GM12874 (cell line): ENCODE results near the gene UQCC2.

ENCODE experiments used
- TF ChIP-seq, protein P1 (sequence below): IDR thresholded peaks from 2 replicates; pipeline ENCODE4 v1.5.1; 2011; ENCODE audit warnings: low read depth, mild to moderate bottlenecking, control low read depth, low read length, moderate library complexity; ENCODE audit not compliant: insufficient read depth

UQCC2 gene

DNA sequence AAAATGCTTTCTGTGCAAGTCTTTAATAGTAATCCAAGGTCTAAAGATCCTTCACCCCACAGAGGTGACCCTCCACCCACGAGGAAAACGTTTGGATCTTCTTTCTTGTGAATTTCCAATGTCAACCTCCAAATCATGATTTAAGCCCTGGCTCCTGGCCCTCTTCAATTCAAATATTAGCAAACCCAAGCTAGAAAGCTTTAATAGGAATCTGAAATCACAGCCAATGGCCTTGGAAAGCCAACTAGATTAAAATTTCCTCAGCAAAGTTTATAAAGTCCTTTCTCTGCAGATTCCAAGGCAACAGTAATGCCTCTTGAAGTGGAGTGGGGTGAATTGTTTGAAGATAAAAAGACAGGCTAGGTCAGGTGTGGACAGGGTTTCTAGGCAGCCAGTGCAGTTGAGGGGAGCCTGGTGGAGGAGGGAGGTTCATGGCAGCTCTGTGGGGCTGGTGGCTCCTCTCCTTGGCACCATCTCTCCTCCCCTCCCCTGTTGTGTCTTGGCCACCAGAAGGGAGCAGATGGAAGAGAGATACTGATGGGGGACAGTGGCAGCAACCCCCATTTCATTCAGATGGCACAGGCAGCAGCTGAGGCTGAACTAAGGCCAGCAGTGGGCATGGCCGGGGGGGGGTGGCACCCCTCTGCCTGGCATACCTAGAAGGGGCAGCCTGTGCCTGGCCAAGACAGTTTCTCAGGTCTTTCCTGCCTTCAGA lies 12.0 kb upstream of the UQCC2 start:
- TF ChIP-seq, protein P1, sequence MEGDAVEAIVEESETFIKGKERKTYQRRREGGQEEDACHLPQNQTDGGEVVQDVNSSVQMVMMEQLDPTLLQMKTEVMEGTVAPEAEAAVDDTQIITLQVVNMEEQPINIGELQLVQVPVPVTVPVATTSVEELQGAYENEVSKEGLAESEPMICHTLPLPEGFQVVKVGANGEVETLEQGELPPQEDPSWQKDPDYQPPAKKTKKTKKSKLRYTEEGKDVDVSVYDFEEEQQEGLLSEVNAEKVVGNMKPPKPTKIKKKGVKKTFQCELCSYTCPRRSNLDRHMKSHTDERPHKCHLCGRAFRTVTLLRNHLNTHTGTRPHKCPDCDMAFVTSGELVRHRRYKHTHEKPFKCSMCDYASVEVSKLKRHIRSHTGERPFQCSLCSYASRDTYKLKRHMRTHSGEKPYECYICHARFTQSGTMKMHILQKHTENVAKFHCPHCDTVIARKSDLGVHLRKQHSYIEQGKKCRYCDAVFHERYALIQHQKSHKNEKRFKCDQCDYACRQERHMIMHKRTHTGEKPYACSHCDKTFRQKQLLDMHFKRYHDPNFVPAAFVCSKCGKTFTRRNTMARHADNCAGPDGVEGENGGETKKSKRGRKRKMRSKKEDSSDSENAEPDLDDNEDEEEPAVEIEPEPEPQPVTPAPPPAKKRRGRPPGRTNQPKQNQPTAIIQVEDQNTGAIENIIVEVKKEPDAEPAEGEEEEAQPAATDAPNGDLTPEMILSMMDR = no peak

DNA sequence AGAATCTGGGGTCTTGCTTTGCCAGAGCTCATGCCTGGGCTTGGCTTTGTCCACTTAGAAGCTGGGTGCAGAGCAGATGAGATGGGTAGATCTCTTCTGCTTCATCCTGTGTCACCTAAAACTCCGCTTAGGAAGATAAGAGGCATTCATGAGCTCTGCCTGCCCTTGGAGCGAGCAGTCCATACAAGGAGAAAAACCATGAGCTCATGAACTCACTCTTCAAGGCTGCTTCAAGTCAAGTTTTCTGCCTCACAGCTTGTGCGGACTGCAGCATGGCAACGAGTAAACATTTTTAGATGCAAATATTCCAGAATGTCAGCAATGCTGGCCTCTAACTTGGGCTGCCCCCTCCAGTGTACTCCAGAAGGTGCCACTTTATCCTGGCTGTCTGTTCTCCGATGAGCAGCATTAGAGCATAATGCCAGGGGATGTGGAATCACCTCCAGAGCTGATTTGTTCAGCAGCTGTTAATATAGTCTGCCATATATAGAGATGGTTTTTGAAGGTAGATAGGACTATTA lies 10.7 kb upstream of the UQCC2 start:
- TF ChIP-seq, protein P1 = no peak

DNA sequence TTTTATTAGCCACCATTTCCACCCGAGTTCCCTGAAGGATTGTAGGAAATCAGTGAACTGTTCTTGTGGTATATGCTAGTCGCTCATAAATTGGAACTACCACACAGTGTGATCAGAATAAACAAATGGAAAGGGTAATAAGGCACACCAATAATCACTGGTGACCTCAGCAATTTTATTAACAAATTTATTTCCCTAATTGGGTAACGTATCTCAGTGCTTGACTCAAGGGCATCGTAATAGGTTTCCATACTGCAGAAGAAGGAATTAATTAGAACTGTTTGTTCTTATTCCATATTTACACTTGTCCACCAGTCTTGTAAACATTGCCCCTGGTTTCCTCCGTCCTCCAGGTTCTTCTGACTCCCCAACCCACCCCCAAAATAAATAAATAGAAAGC lies 10.0 kb upstream of the UQCC2 start:
- TF ChIP-seq, protein P1 = no peak

DNA sequence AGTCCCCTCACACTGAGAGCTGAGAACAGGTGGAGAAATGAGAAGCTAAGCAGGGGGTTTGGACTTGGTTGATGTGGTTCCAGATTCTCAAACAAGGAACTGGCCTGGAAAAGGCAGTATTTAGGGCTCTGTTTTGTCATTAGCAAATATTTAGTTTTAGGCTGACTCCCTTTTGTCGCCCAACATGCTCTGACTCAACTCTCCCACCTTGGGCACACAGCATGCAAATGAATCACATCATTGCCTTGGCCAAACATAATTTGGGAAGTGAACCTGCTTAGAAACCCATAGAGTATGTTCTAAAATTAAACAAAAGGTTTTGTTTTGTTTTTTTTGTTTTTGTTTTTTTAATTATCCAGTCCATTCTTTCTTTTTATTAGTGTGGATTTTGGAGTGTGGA lies 9.5 kb upstream of the UQCC2 start:
- TF ChIP-seq, protein P1 = no peak

DNA sequence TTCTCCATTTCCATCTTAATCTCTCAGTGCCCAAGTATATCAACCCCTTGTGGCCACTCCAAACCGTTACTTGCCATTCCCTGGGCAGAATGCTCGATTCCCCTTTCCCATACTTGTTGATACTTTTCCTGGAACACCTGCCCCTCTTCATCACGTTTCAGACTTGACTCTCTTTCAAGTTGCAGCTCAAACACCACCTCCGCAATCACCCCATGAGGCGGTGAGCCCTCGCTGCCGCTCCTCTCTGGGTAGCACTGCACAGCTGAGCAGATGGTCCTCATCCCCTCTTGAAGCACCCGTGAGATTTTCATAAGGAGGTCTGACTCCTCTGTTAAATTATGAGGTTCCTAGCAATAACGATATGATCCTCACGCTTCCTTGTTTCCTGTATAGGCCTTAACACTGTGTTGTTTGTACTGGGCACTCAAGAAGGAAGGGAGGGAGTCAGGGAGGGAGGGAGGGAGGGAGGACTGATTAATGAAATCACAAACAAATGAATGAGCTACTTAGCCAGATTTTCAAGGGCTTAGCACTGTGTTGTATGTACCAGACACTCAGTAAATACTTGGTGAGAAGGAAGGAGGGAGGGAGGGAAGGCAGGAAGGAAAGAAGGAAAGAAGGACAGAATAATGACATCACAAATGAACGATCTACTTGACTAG lies 8.0 kb upstream of the UQCC2 start:
- TF ChIP-seq, protein P1 = no peak

DNA sequence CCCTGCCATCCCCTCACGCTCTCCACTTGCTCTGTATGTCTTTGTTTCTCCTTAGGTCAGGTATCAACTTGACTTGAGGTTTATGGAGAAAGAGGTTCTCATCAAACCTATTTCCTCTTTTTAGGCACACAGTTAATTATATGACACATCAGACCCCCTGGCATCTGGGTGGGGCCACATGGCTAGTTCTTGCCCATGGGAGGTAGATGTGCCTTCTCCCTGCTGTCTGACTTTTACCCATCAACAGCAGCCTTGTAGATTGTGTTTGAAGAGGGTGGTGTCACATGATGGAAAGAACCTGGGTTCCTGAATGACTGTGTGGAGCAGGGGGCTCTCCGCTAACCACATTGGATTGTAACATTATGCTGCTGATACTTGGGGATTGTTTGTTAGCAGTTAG lies 7.2 kb upstream of the UQCC2 start:
- TF ChIP-seq, protein P1 = no peak

DNA sequence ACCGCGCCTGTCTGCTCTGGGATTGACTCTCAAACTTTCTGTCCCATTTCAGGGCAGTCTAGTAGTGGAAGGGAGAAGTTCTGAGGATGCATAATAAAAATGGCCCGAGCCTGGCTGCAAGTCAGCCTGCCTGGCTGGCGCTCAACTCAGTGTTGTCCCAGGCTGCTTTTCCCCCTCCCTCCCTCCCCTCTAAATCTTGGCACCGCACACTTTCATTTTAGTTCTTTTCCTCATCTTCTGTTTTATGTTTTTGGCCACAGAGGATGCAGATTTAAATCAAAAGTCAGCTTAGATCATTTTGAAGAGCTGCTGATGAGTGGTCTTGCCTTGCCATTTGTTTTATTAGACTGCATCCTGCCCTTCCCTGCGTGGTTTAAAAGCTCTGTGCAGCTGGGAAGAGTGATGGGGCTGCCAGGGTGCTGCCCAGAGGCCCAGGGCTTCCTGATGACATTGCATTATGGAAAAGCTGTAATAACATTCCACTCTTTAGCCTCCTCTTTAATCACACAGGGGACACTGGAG lies 6.5 kb upstream of the UQCC2 start:
- TF ChIP-seq, protein P1 = no peak
